H1 (cell line): ENCODE results near the gene IKZF2. TPM values are rescaled to one million over a fixed set of nuclear protein-coding genes. Genes with fewer than 3 reads are reported as not detected.

Source experiments
- CTCF ChIA-PET: fragments of 300-600 bp; sonication (Branson Sonifier 250); formaldehyde crosslinking; loops from one replicate; lab custom pipeline; 2021; ENCODE audit not compliant: partially characterized antibody; lab: Charles Lee
- POLR2A ChIA-PET: fragments of 300-600 bp; sonication (Branson Sonifier 250); formaldehyde crosslinking; loops from one replicate; lab custom pipeline; 2021; ENCODE audit warnings: inconsistent platforms; ENCODE audit not compliant: partially characterized antibody; lab: Charles Lee
- DNase-seq, 2 experiments: peaks; one replicate each; pipeline versions ENCODE4 v3.0.0 to v3.0.0-alpha.2; 2010 to 2022; ENCODE audit warnings: low spot score in 2 of 2, low read depth in 1 of 2, mixed read lengths in 1 of 2
- FAIRE-seq: peaks from 2 replicates; lab custom pipeline; 2011; peaks lifted over from hg19 to GRCh38; lab: Jason Lieb, UNC
- H2AFZ ChIP-seq: 2 replicates; pipeline ENCODE4 v1.8.1; 2012; ENCODE audit warnings: low read length, inconsistent platforms
- H2AK5ac ChIP-seq: 2 replicates; pipeline ENCODE4 v1.6.1; 2013; ENCODE audit warnings: low read depth, low read length
- H2BK120ac ChIP-seq: replicated peaks from 2 replicates; pipeline ENCODE3; 2013; ENCODE audit warnings: low read depth, low read length, inconsistent platforms
- H2BK12ac ChIP-seq: 2 replicates; pipeline ENCODE4 v1.6.1; 2013; ENCODE audit warnings: low read depth, low read length
- H2BK15ac ChIP-seq: 2 replicates; pipeline ENCODE4 v1.6.1; 2013; ENCODE audit warnings: low read length
- H2BK20ac ChIP-seq: 2 replicates; pipeline ENCODE4 v1.6.1; 2013; ENCODE audit warnings: low read length
- H2BK5ac ChIP-seq: 2 replicates; pipeline ENCODE4 v1.6.1; 2013; ENCODE audit warnings: low read depth, low read length
- H3K14ac ChIP-seq: 2 replicates; pipeline ENCODE4 v1.6.1; 2013; ENCODE audit warnings: inconsistent platforms; ENCODE audit not compliant: insufficient read length
- H3K18ac ChIP-seq: 2 replicates; pipeline ENCODE4 v1.6.1; 2013; ENCODE audit warnings: low read length; ENCODE audit errors: extremely low read depth
- H3K23ac ChIP-seq: 2 replicates; pipeline ENCODE4 v1.6.1; 2013; ENCODE audit warnings: inconsistent platforms; ENCODE audit not compliant: insufficient read length
- H3K23me2 ChIP-seq: 2 replicates; pipeline ENCODE4 v1.6.1; 2013; ENCODE audit warnings: low read depth, low read length
- H3K27ac ChIP-seq: 2 replicates; pipeline ENCODE4 v1.6.1; 2011; ENCODE audit warnings: low read depth, low read length, inconsistent platforms
- H3K27me3 ChIP-seq, 4 experiments: replicated peaks in 1 of 4; 1 replicate in 1 of 4; 2 replicates in 3 of 4; pipeline versions ENCODE4 v1.6.1 to v1.8.1; 2011 to 2013; ENCODE audit warnings: low read length in 3 of 4, mild to moderate bottlenecking in 3 of 4, inconsistent platforms in 2 of 4, mixed read lengths in 2 of 4, moderate library complexity in 1 of 4; ENCODE audit not compliant: control insufficient read depth in 3 of 4, insufficient read depth in 3 of 4; ENCODE audit errors: extremely low read depth in 1 of 4
- H3K36me3 ChIP-seq, 4 experiments: 2 replicates each; pipeline versions ENCODE4 v1.6.1 to v1.8.1; 2011 to 2013; ENCODE audit warnings: mild to moderate bottlenecking in 4 of 4, low read length in 3 of 4, moderate library complexity in 2 of 4, control low read depth in 1 of 4, inconsistent platforms in 1 of 4; ENCODE audit not compliant: insufficient read depth in 4 of 4, control insufficient read depth in 2 of 4
- H3K4ac ChIP-seq: replicated peaks from 2 replicates; pipeline ENCODE3; 2013; ENCODE audit warnings: low read length, low read depth, mixed read lengths, inconsistent platforms; ENCODE audit not compliant: insufficient read length
- H3K4me1 ChIP-seq, 4 experiments: replicated peaks in 1 of 4; 1 replicate in 1 of 4; 2 replicates in 3 of 4; pipeline versions ENCODE4 v1.6.1 to v1.8.1; 2011 to 2013; ENCODE audit warnings: low read length in 3 of 4, inconsistent platforms in 2 of 4, mixed read lengths in 1 of 4; ENCODE audit not compliant: insufficient read depth in 4 of 4, control insufficient read depth in 3 of 4
- H3K4me2 ChIP-seq, 2 experiments: 2 replicates each; pipeline versions ENCODE4 v1.6.1 to v1.8.1; 2011 to 2013; ENCODE audit warnings: low read depth in 2 of 2, low read length in 2 of 2, control low read depth in 1 of 2, inconsistent platforms in 1 of 2, mild to moderate bottlenecking in 1 of 2; ENCODE audit not compliant: insufficient read depth in 1 of 2
- H3K4me3 ChIP-seq, 4 experiments: fragments of 200-600, 300-600 bp in 1 of 4; sonication (generic), shearing (Covaris generic), sonication (Bioruptor Twin) in 1 of 4; 2 replicates each; pipeline versions ENCODE4 v1.5.1 to v1.8.1; 2011 to 2016; ENCODE audit warnings: low read length in 4 of 4, low read depth in 3 of 4, control low read depth in 2 of 4, inconsistent platforms in 2 of 4, mild to moderate bottlenecking in 2 of 4, mixed read lengths in 1 of 4, moderate library complexity in 1 of 4; ENCODE audit not compliant: insufficient read depth in 2 of 4; ENCODE audit errors: extremely low read depth in 1 of 4
- H3K56ac ChIP-seq: replicated peaks from 2 replicates; pipeline ENCODE3; 2013; ENCODE audit warnings: low read depth, mild to moderate bottlenecking, mixed read lengths, low read length, inconsistent platforms; ENCODE audit not compliant: insufficient read length
- H3K79me1 ChIP-seq: 2 replicates; pipeline ENCODE4 v1.6.1; 2013; ENCODE audit warnings: low read depth, low read length, control low read depth
- H3K79me2 ChIP-seq, 2 experiments: 2 replicates each; pipeline versions ENCODE4 v1.6.1 to v1.8.1; 2012 to 2013; ENCODE audit warnings: low read length in 2 of 2, mild to moderate bottlenecking in 2 of 2, inconsistent platforms in 1 of 2; ENCODE audit not compliant: insufficient read depth in 2 of 2, control insufficient read depth in 1 of 2
- H3K9ac ChIP-seq, 4 experiments: replicated peaks in 1 of 4; 1 replicate in 1 of 4; 2 replicates in 3 of 4; pipeline versions ENCODE4 v1.6.1 to v1.8.1; 2011 to 2013; ENCODE audit warnings: low read depth in 3 of 4, low read length in 3 of 4, control low read depth in 2 of 4, mild to moderate bottlenecking in 2 of 4, moderate library complexity in 2 of 4, inconsistent platforms in 1 of 4; ENCODE audit errors: extremely low read depth in 1 of 4
- H3K9me3 ChIP-seq, 2 experiments: 2 replicates each; pipeline versions ENCODE4 v1.6.1 to v1.8.1; 2012 to 2013; ENCODE audit warnings: mild to moderate bottlenecking in 2 of 2, moderate library complexity in 2 of 2, control low read depth in 1 of 2, inconsistent platforms in 1 of 2, low read depth in 1 of 2, low read length in 1 of 2, mixed read lengths in 1 of 2; ENCODE audit not compliant: insufficient read depth in 2 of 2
- H4K20me1 ChIP-seq, 2 experiments: replicated peaks in 1 of 2; 2 replicates each; pipeline versions ENCODE3 to v1.8.1; 2011 to 2013; ENCODE audit warnings: inconsistent platforms in 2 of 2, low read length in 2 of 2, mild to moderate bottlenecking in 1 of 2; ENCODE audit not compliant: insufficient read depth in 2 of 2, control insufficient read depth in 1 of 2
- H4K5ac ChIP-seq: 2 replicates; pipeline ENCODE4 v1.6.1; 2013; ENCODE audit warnings: low read length, low read depth, mixed read lengths, inconsistent platforms; ENCODE audit not compliant: insufficient read length
- H4K8ac ChIP-seq: 2 replicates; pipeline ENCODE4 v1.8.0; 2013; ENCODE audit warnings: mild to moderate bottlenecking, moderate library complexity, low read length, inconsistent platforms; ENCODE audit not compliant: insufficient read depth; ENCODE audit errors: extremely low read depth
- H4K91ac ChIP-seq: replicated peaks from 2 replicates; pipeline ENCODE3; 2013; ENCODE audit warnings: low read length, mixed read lengths, inconsistent platforms; ENCODE audit not compliant: insufficient read length
- BRCA1 ChIP-seq: IDR thresholded peaks from 2 replicates; pipeline ENCODE4 v1.6.1; 2012; ENCODE audit warnings: low read depth, low read length, improper control_type of control experiment
- CBX5 ChIP-seq: fragments of 300-800, 300-1000 bp; sonication (generic); IDR thresholded peaks from 2 replicates; pipeline ENCODE4 v1.7.1; 2016; ENCODE audit warnings: antibody characterized with exemption, low read length, low read depth
- CEBPB ChIP-seq: IDR thresholded peaks from 2 replicates; pipeline ENCODE4 v1.6.1; 2012; ENCODE audit warnings: low read depth, low read length
- CTBP2 ChIP-seq: IDR thresholded peaks from 2 replicates; pipeline ENCODE4 v1.7.0; 2011; ENCODE audit warnings: borderline replicate concordance, mild to moderate bottlenecking, moderate library complexity, mixed read lengths, low read length; ENCODE audit not compliant: insufficient read depth, insufficient read length
- CTCF ChIP-seq, 3 experiments: IDR thresholded peaks; 1 replicate in 2 of 3; 2 replicates in 1 of 3; pipeline versions ENCODE4 v1.5.1 to v1.6.1; 2011; ENCODE audit warnings: low read length in 3 of 3, mild to moderate bottlenecking in 3 of 3, inconsistent platforms in 2 of 3, low read depth in 1 of 3, moderate library complexity in 1 of 3; ENCODE audit not compliant: insufficient read depth in 1 of 3; ENCODE audit errors: control extremely low read depth in 1 of 3
- HDAC2 ChIP-seq, 2 experiments: fragments of 300-600 bp in 1 of 2; sonication (generic) in 1 of 2; IDR thresholded peaks; 2 replicates each; pipeline ENCODE4 v1.6.1; 2011 to 2012; ENCODE audit warnings: low read depth in 2 of 2, low read length in 2 of 2, mild to moderate bottlenecking in 2 of 2, moderate library complexity in 2 of 2, borderline replicate concordance in 1 of 2, inconsistent platforms in 1 of 2
- HDAC6 ChIP-seq: IDR thresholded peaks from one replicate; pipeline ENCODE4 v1.7.1; 2012; ENCODE audit warnings: low read depth, mild to moderate bottlenecking, inconsistent platforms, low read length, moderate library complexity
- POLR2A ChIP-seq, 2 experiments: IDR thresholded peaks; 1 replicate in 1 of 2; 2 replicates in 1 of 2; pipeline ENCODE4 v1.6.1; 2011; ENCODE audit warnings: low read depth in 2 of 2, low read length in 2 of 2, mild to moderate bottlenecking in 2 of 2; ENCODE audit errors: control extremely low read depth in 1 of 2
- RAD21 ChIP-seq, 2 experiments: IDR thresholded peaks in 1 of 2; conservative IDR thresholded peaks in 1 of 2; 2 replicates each; pipeline ENCODE4 v1.6.1; 2011; ENCODE audit warnings: low read depth in 2 of 2, low read length in 2 of 2, improper control_type of control experiment in 1 of 2, inconsistent platforms in 1 of 2, mild to moderate bottlenecking in 1 of 2, moderate library complexity in 1 of 2
- SAP30 ChIP-seq: fragments of 300-600 bp; sonication (generic); IDR thresholded peaks from 2 replicates; pipeline ENCODE4 v1.7.1; 2012; ENCODE audit warnings: low read length, moderate library complexity, mild to moderate bottlenecking, inconsistent platforms; ENCODE audit not compliant: insufficient read depth, insufficient replicate concordance
- SIX5 ChIP-seq: IDR thresholded peaks from 2 replicates; pipeline ENCODE4 v1.6.1; 2011; ENCODE audit warnings: mild to moderate bottlenecking, low read depth, low read length
- TCF12 ChIP-seq: IDR thresholded peaks from 2 replicates; pipeline ENCODE4 v1.6.1; 2011; ENCODE audit warnings: low read depth, mild to moderate bottlenecking, low read length
- WGBS, 2 experiments: shearing (Covaris generic) in 1 of 2; methylation state at CpG; one replicate each; pipeline versions ENCODE4 v1.1.6 to v1.1.7; 2013 to 2015; ENCODE audit warnings: low lambda C conversion rate in 2 of 2, mixed read lengths in 2 of 2, inconsistent platforms in 1 of 2, low coverage in 1 of 2, missing lambda C conversion rate in 1 of 2; ENCODE audit not compliant: insufficient replicate concordance in 2 of 2, insufficient coverage in 1 of 2, insufficient read length in 1 of 2; ENCODE audit errors: extremely low coverage in 1 of 2, missing lambda C conversion rate in 1 of 2; 5-methylcytosine and 5-hydroxymethylcytosine counted together
- polyA plus RNA-seq, 7 experiments: library from polyadenylated mRNA; depleted of rRNA in 3 of 7; stranded (reverse) in 5 of 7; unstranded in 2 of 7; fragments of >200 nt in 5 of 7; fragments of 200-250 nt in 2 of 7; gene quantifications; 1 replicate in 5 of 7; 2 replicates in 1 of 7; 4 replicates in 1 of 7; pipeline versions ENCODE4 v1.2.1 to v1.2.3, GENCODE V29; 2011 to 2013; ENCODE audit warnings: missing spikeins in 2 of 7, mixed read lengths in 2 of 7
- total RNA-seq: library from RNA; stranded (reverse); fragmentation: NEBNext Ultra II Directional; extraction: Animal tissue kit (Norgen Biotek cat#: 25700); gene quantifications from 2 replicates; pipeline ENCODE4 v1.2.1, GENCODE V29; 2021

The IKZF2 gene
- total and polyA plus RNA-seq, 2 of the 8 experiments (the other 6 are each of a cell fraction or from before 2014, with no cell fraction given) = 1.7 to 4.4 TPM

GRCh38 chr2:213013979-213014378, 137.4 kb downstream of the IKZF2 start:
- no peak overlapping the region for H2AK5ac ChIP-seq
- no peak overlapping the region for H4K5ac ChIP-seq
- no peak overlapping the region for H3K27ac ChIP-seq
- H4K20me1 ChIP-seq = no peaks in the 10 kb centered on the region
- H2BK20ac ChIP-seq = no peak overlapping the region
- no peaks in the 10 kb centered on the region for H3K27me3 ChIP-seq
- H3K4ac ChIP-seq = no peak overlapping the region
- H2BK120ac ChIP-seq = no peak overlapping the region
- no peak overlapping the region for H4K91ac ChIP-seq
- no peak overlapping the region for H3K4me2 ChIP-seq
- DNase-seq = no peak
- FAIRE-seq = no peak
- H3K79me2 ChIP-seq = no peaks in the 10 kb centered on the region
- H4K8ac ChIP-seq = no peak overlapping the region
- no peaks in the 10 kb centered on the region for H3K79me1 ChIP-seq
- H3K56ac ChIP-seq = no peak overlapping the region
- H2BK15ac ChIP-seq = no peak overlapping the region
- H2BK5ac ChIP-seq = no peak overlapping the region
- H3K4me3 ChIP-seq = no peak overlapping the region
- H3K36me3 ChIP-seq = no peaks in the 10 kb centered on the region
- H2AFZ ChIP-seq = no peak overlapping the region
- no peak overlapping the region for H3K9ac ChIP-seq
- 95% methylated on average over 2 of the region's 2 CpGs; no CpG with 5 or more reads in 1 of the 2 experiments for WGBS, 2 experiments
- H3K18ac ChIP-seq = no peak overlapping the region
- CTCF ChIA-PET = no interaction called here
- POLR2A ChIA-PET = no interaction called here
- no peak overlapping the region for H3K23ac ChIP-seq
- no peaks in the 10 kb centered on the region for H3K9me3 ChIP-seq
- H3K14ac ChIP-seq = no peak overlapping the region
- H2BK12ac ChIP-seq = no peak overlapping the region
- no peaks in the 10 kb centered on the region for H3K4me1 ChIP-seq
- H3K23me2 ChIP-seq = no peaks in the 10 kb centered on the region
- no peak for TF ChIP-seq POLR2A (IDR thresholded peaks at IDR 0.05; ENCODE audit: control extremely low read depth in 1 of 2, low read depth in 2 of 2, low read length in 2 of 2)
- no peak for TF ChIP-seq TCF12
- TF ChIP-seq RAD21 (IDR thresholded peaks at IDR 0.05 in 1 of 2, conservative IDR thresholded peaks at IDR 0.05 in 1 of 2; ENCODE audit: low read depth in 2 of 2, low read length in 2 of 2) = no peak
- TF ChIP-seq CTCF (IDR thresholded peaks at IDR 0.05; ENCODE audit: control extremely low read depth in 1 of 3, insufficient read depth in 1 of 3, low read depth in 1 of 3, low read length in 3 of 3) = no peak
- no peak for TF ChIP-seq HDAC6
- no peak for TF ChIP-seq CBX5
- TF ChIP-seq SAP30 = no peak
- no peak for TF ChIP-seq CEBPB
- no peak for TF ChIP-seq HDAC2 (IDR thresholded peaks at IDR 0.05; ENCODE audit: borderline replicate concordance in 1 of 2, low read depth in 2 of 2, low read length in 2 of 2)
- TF ChIP-seq CTBP2 = no peak
- TF ChIP-seq BRCA1 = no peak
- TF ChIP-seq SIX5 = no peak
